HS-27A (cell line): ENCODE measurements around the gene TASOR2.

Source experiments
- DNase-seq: peaks from one replicate; pipeline ENCODE4 v3.0.0-alpha.2; 2012; ENCODE audit warnings: low read depth, missing footprints

The TASOR2 gene

DNA sequence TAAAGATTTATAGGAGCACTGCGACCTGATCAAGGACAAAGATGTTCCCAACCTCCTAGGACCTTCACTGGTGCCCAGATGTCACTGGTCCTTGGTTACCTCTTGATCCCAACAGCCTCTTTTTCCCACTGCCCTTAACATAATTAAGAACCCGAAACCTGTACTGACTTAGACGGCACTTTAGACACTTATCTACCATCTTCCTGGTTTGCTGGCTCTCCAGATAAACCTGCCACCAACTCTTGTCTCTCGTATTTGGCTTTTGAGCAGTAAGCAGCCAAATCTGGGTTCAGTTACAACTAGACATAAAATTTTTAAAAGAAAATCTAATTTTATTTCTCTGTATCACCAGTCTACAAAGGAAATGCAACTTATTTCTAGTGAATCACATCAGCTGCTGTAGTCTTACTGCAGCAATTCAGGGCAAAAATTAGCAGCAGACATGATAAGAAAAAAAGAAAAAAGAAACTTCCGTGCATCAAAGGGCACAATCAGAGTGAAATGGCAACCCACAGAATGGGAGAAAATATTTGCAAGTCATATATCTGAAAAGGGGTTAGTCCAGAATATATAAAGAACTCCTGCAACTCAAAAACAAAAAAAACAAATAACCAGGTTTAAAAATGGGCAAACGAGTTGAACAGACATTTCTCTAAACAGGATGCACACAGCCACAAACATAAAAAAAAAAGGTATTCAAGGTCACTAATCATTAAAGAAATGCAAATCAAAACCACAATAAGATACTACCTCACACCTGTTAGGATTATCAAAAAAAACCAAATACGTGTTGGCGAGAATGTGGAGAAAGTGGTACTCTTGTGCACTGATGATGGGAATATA lies 27.7 kb upstream of the TASOR2 start:
- DNase-seq = no peak

GRCh38 chr10:5658871-5659618 lies 25.6 kb upstream of the TASOR2 start:
- no peak for DNase-seq

DNA sequence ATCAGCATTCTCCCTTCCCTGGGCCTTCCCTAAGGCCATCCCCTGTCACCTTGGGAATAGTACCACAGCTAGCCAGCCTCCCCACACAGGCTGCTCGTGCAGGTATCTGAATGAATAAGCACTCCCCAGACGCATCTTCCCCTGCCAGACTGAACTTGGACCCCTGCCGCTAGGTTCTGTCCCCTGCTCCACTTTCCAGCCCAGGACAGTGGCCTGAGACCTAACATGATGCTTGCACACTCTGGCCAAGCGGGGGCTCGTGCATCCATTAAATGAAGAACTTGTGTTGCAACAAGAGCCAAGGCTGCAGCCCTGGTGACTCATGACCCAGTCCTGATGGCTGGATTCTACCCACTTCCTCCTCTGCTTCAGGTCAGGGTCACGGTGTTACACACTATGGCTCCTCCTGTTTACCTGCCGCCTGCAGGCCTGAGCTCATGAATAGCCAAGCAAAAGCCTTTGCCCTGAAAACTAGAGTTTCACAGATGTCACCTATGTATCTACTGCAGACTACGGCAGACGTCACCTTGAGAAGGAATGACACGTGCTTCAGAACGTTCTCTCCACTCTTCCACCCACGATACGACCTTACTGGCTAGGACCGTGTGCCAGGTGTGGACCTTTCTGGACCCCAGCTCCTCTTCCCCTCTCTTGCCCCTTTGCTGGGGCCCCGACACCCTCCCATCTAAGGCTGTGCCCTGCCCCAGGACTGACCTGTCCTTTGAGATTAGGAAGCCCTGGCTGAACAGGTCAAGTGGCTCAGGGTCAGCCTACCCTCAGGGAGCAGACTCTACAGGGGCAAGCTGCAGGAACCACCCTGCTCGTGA lies 24.7 kb upstream of the TASOR2 start:
- DNase-seq = no peak

GRCh38 chr10:5661043-5661442 lies 23.6 kb upstream of the TASOR2 start:
- DNase-seq = no peak

GRCh38 chr10:5662708-5663579 lies 21.7 kb upstream of the TASOR2 start:
- no peak for DNase-seq

DNA sequence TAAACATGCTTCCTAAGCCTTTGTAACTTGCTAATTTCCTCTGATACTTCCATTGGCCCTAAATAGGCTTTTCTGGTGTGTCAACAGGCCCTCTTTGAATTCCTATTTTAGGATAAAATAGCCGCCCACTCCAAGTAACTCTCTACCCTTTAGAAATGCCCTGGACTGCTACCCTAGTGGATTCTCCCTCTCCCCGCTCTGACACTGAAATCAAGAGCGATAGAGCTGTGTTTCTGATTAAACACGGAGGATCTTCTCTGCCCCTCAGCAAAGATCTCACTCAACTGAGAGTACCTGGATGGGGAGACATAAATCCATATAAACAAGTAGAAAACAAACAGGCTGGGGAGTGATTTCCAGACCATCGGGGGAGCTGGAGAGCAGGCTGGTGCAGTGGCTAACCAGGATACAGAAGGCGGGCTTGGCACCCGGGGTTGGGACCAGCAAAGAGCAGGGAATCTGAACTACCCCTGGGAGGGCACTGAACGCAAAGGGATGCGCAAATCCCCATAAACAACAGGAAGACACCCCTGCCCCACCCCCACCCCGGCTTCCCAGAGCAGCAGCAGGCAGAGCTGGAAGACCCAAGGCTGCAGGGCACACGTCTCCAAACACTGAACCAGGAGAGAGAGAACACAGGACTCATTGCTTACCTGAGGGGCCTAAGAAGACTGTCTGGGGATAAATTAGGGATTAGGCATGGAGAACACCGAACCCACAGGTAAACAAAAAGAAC lies 20.8 kb upstream of the TASOR2 start:
- DNase-seq = no peak

DNA sequence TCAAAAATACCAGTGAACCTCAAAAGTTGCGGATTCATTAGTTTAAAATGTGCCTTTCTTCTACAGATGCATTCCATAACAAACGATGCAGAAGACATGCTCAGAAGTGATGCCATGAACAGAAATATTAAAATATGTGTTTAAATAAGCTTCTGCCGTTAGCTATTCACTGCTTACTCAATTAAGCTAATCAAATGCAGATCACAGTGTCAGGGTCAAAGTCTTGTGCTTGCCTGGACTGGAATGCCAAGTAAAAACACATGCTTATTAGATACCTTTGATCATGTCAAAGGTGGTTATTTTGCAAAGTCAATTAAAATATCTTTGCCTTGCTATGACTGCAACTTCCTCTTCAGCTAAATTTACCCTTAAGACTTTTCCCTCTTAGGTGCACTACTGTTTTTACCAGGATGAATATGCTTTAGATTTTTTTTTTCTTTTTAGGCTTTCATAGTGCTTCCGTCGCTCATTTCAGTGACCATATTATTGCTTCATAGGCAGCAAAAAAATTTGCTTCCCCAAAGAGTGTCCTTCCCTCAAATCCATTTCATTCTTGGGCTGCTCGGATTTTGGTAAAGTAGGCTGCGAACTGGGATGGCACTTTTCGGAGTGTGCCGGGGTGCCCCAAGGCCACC lies 19.1 kb upstream of the TASOR2 start:
- DNase-seq = no peak

DNA sequence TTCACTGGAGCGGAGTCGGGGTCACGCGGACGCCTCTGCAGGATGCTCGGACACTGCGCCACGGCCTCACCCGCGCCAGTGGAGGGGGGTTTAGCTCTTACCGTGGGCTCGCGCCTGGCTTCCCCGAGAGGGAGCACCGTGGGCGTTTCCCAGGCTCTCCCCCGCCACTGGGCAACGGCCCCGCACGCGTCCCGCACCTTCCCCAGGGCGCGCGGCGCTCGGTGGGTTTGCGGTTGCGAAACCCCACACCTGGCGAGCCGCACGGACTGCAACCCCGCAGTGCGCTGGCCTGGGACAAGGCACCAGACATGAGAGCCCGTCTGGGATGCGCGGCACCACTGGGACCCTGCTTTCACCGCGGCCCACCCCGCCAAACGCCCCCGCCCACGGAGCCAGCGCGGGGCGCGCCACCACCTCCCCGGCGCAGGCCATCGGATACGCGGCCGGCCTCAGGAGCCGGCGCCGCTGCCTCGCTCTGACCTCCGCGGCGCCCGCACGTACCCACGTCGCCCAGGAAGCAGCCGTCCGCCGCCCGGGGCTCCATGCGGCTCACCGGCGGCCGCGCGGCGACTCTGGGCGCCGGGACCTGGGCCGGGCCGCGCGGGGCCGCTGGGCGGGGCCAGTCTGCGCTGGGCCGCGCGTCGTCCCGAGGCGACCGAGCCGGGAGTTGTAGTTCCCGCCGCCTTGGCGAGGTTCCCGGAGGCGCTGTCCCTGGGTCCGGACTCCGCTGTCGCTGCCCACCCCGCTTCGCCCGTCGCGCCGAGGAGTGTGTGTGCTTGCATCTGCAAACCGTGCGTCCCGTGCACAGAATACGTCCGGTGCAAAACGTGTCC lies 18.4 kb upstream of the TASOR2 start, which contains the start of gene ASB13:
ASB13 (minus strand) TSS at position 588 of the 833 bp plus-strand sequence; CDS start at position 544, 44 bp downstream.
- DNase-seq = no peak

- DNase-seq = no peak
Observed at GRCh38 chr10:5666841-5667630, 17.6 kb upstream of the TASOR2 start.

GRCh38 chr10:5668429-5668828 lies 16.2 kb upstream of the TASOR2 start:
- no peak for DNase-seq

DNA sequence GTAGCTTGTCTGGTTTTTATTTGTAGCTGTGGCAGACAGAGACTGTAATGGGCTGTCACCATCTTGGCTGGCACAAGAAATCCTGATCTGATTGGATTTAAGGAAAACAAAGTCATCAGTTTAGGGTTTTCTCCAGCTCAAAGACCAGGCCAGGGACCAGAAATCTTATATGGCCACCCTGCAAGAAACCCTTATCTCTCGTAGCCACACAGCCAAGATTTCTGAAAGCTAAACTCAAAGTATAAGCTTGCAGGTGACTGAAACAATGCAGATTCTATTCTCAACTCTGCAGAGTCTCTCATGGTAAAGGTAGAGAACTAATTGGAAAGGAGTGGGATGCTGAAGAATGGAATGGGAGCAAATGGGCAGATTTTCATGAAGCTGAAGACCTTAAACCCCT lies 15.0 kb upstream of the TASOR2 start:
- no peak for DNase-seq

- no peak for DNase-seq
Observed at GRCh38 chr10:5670662-5671375, 13.8 kb upstream of the TASOR2 start.

DNA sequence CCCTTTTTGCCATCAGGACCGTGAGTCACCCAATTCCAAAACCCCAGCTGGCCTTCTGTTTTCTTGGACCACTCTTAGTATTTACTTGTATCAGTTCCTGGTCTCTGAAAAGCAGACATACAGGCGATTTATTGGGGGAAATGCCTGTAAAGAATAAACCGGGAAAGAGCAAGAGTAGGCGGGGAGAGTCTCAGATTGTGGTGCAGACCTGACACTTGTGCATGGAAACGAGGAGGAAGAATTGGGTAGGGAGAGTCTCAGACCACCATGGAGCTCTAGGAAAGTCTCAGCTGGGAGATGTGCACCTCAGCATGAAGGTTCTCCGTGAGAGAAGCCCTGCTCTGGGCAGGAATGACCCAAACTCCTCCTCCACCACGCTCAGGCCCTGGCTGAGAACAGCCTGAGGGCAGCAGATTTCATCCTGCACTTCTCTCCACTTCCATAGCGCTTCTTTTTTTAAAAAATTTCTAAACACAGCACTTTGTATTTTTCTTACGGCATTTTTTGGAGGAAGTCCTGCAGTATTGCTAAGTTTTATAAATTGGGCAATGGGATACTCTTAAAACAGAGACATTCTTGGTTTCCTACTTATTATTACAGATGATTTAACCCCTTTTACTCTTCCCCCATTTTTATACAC lies 6.1 kb upstream of the TASOR2 start:
- no peak for DNase-seq

DNA sequence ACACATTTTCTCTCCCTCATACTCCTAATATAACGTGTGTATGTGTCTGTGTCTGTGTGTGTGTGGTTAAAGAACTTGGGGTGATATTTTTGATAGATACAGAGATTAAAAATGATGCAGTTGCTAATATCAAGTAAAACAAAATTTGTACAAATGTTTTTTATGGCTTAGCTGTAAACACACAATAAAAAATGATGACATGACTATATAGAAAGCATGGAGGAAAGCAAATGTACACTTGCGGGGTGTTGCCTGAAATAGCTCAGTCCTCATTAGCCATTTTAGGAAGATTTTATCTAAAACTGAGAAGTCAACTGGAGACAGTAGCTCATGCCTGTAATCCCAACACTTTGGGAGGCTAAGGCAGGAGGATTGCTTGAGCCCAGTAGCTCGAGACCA lies 5.6 kb upstream of the TASOR2 start:
- DNase-seq = no peak

GRCh38 chr10:5679606-5680005 lies 5.0 kb upstream of the TASOR2 start:
- no peak for DNase-seq

DNA sequence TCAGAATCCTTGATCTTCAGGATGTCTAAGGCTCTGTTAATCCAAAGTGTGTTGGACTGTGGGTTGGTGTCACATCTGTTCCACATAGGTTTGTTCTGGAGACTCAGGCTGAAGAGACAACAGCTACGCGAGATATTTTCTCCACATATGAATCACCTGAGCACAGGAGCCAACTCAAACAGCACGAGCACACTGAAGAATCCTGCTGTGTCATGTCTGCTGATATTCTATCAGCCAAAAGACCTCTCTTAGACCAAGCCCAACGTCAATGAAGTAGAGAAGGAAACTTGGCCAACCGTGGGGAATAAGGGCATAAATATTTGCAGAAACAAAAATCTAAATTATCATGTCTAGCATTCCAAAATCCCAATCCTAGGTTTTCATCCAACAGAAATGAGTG lies 2.7 kb upstream of the TASOR2 start:
- DNase-seq = no peak

- no peak for DNase-seq
Observed at GRCh38 chr10:5683065-5683464, 1.6 kb upstream of the TASOR2 start.
